ENCODE data around the gene CRCP. TPM values are rescaled to one million over a fixed set of nuclear protein-coding genes. Genes with fewer than 3 reads are reported as not detected.

The CRCP gene
- total and polyA plus RNA-seq, 12 donors = 11.3 to 31.1 (median 22.5) TPM

- intact Hi-C loops (cut with DNase I) = no loop called here
- peaks cover 0 to 5% (median 0%) of the 10 kb centered on the region in 11 donors for H3K9me3 ChIP-seq
- 95 to 96% methylated on average over 2 of the region's 2 CpGs for WGBS, 2 donors
- H3K4me1 ChIP-seq = no peaks in the 10 kb centered on the region
- H3K27ac ChIP-seq = no peak overlapping the region
- H3K27me3 ChIP-seq = no peaks in the 10 kb centered on the region
- no peak overlapping the region for H3K4me3 ChIP-seq
- DNase-seq = no peak
- ATAC-seq = no peak
- no peak for TF ChIP-seq CTCF (IDR thresholded peaks at IDR 0.05)
- H3K36me3 ChIP-seq = no peaks in the 10 kb centered on the region
These were observed 67.2 kb downstream of the CRCP start for GRCh38 chr7:66181845-66182244.

GRCh38 chr7:66182920-66183319 is 68.3 kb downstream of the CRCP start:
- Histone ChIP-seq H3K9me3 (peaks cover 0 to 5% (median 0%) of the 10 kb centered on the region in 11 donors), H3K36me3 (no peaks in the 10 kb centered on the region), H3K27me3 (no peaks in the 10 kb centered on the region), H3K4me1 (no peaks in the 10 kb centered on the region), H3K27ac (no peak overlapping the region), H3K4me3 (no peak overlapping the region)
- ATAC-seq (no peak), DNase-seq (no peak)
- intact Hi-C loops (cut with DNase I) = no loop called here
- TF ChIP-seq CTCF (IDR thresholded peaks at IDR 0.05) = no peak
- 94 to 97% methylated on average over 6 of the region's 6 CpGs for WGBS, 2 donors

- no peak for ATAC-seq
- intact Hi-C loops (cut with DNase I) = no loop called here
- peaks cover 0 to 5% (median 0%) of the 10 kb centered on the region in 11 donors for H3K9me3 ChIP-seq
These were observed 69.1 kb downstream of the CRCP start for GRCh38 chr7:66183700-66184099.

GRCh38 chr7:66185680-66186187 is 71.1 kb downstream of the CRCP start:
- intact Hi-C loops (cut with DNase I) = no loop called here
- Histone ChIP-seq H3K36me3 (no peaks in the 10 kb centered on the region), H3K27ac (no peak overlapping the region), H3K4me3 (no peak overlapping the region), H3K27me3 (no peaks in the 10 kb centered on the region), H3K4me1 (no peaks in the 10 kb centered on the region), H3K9me3 (peaks cover 0 to 5% (median 0%) of the 10 kb centered on the region in 11 donors)
- WGBS, 2 donors = 94 to 95% methylated on average over 8 of the region's 8 CpGs
- no peak for DNase-seq
- no peak for ATAC-seq
- TF ChIP-seq CTCF (IDR thresholded peaks at IDR 0.05) = no peak

More at GRCh38 chr7:66183700-66184099, 69.1 kb downstream of the CRCP start:
- Histone ChIP-seq H3K27ac (no peak overlapping the region), H3K27me3 (no peaks in the 10 kb centered on the region), H3K4me3 (no peak overlapping the region), H3K4me1 (no peaks in the 10 kb centered on the region), H3K36me3 (no peaks in the 10 kb centered on the region)
- no peak for DNase-seq
- 75 to 80% methylated on average over 2 of the region's 2 CpGs for WGBS, 2 donors
- TF ChIP-seq CTCF (IDR thresholded peaks at IDR 0.05) = no peak

Data from heart right ventricle (tissue), 16 donors.